Stimulated activated CD4-positive, alpha-beta T cell treated with anti-CD3 and anti-CD28 coated beads, TNF-alpha, amount 100 ng/mL, for 24 hours (primary cell): ENCODE data around the gene VAMP2.

Experiments
- DNase-seq, 3 experiments: peaks; one replicate each; pipeline ENCODE4 v3.0.0-alpha.2; 2020; ENCODE audit warnings: low read depth in 3 of 3

The VAMP2 gene

DNA sequence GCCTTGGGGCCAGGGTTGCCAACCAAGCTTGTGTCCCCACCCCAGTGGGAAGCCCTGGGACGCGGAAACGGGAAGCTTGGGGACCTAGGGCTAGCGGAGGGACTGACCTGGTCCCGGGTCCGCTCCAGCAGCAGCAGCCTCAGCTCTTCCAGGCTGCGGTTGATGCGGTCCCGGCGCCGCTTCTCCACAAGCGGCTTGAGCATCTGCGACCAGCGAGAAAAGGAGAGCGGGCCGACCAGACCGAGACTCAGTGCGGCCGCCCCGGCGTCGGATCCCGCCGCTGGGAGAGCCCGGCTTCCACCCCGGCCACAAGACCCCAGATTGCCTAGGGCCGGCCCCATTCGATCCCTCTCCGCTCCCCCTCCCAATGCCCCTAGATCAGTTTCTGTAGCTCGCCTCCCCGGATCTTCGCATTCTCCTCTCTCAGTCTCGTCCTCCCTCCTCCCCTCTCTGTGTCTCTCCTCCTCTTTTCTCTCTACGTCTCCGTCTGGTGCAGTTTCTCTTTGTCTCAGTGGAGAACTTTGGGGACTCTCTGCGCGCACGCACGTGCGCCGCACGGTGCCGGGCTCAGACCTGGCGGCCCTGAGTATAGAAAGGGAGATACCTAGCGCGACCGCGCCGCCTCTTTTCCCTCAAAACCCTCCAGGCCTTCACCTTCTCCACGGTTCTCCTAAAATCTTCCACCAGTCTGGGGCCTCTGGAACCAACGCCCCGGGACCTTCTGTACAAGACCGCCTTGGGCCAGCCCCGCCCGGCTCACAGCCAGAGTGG, 39.6 kb downstream of the VAMP2 start:
- peak in 1 of 3 experiments; percentile 51 for DNase-seq

GRCh38 chr17:8122422-8122923, 40.3 kb downstream of the VAMP2 start:
- peak in 1 of 3 experiments; percentile 25 for DNase-seq

DNA sequence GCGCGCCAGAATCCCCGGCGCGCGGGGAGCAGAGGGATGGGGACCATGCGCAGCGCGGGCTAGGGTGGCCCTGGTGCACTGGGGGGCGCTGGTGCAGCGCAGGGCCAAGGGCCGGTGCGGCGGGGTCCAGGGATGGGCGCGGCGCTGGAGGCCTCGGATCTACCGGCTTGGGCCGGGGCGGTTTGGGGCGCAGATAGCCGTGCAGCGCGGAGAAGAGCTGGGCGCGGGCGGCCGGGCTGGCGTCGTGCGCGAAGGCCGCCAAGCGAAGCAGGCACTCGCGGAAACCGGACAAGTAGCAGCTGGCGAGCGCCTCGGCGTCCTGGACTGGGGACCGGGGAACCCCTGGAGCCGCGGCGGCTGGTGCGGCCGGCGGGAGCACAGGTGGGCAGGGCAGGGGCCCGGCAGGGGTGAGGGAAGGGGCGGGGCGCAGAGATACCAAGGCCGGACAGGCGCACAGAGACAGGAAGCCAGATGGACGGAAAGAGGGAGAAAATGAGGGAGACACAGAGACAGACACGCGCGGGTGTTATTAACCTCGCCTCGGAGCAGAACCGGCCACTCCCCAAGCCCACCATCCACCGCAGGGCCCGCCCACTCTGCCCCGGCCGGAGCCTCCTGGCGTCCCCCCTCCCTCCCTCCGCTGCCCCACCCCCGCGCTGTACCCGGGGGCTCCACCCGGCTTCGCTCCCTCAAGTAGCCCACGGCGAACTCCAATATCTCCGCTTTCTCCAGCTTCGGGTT, 40.9 kb downstream of the VAMP2 start:
- peak in 1 of 3 experiments; percentile 66 for DNase-seq

- no peak for DNase-seq
Observed at GRCh38 chr17:8121407-8121680, 41.4 kb downstream of the VAMP2 start.

- DNase-seq, result peak in 2 of 3 experiments; percentile 71 to 83
Observed at GRCh38 chr17:8120520-8121406, 42.0 kb downstream of the VAMP2 start.

- DNase-seq, result peak; percentile 84 to 92 (median 85)
Observed at GRCh38 chr17:8119581-8120519, 42.9 kb downstream of the VAMP2 start.

DNA sequence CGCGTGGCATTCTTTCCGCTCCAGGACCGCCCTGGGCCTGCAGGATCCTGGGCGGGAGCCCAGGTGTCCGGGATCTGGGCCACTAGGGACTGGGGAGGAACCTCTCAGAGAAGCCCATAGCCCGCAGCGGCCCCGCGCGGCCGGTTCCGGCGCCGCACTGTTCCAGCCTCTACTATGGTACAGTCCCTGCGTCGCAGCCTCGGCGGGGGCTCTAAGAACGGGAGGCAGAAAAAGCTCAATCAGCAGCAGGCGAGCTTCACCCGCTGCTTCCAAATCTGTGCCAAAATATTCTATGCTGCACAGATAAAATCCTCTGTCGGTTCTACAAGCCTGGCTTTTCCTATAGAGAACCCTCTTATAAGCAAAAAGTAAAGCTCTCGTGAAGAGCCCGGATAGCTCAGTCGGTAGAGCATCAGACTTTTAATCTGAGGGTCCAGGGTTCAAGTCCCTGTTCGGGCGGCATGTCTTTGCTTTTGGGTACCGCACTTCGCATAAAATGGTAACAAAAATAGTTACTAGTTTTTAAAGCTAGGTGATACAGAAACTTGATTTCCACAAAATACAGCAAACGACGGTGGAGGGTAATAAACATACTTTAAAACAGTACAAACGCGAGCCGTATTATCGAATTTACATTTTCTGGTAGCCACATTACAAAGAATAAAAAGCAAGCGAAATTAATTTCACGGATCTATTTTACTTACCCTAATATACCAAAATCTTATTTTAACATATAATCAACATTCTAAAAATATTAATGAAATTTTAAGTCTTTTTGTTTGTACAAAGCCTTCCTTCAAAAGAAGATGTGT, 43.8 kb downstream of the VAMP2 start:
- peak in 2 of 3 experiments; percentile 71 to 87 for DNase-seq

DNA sequence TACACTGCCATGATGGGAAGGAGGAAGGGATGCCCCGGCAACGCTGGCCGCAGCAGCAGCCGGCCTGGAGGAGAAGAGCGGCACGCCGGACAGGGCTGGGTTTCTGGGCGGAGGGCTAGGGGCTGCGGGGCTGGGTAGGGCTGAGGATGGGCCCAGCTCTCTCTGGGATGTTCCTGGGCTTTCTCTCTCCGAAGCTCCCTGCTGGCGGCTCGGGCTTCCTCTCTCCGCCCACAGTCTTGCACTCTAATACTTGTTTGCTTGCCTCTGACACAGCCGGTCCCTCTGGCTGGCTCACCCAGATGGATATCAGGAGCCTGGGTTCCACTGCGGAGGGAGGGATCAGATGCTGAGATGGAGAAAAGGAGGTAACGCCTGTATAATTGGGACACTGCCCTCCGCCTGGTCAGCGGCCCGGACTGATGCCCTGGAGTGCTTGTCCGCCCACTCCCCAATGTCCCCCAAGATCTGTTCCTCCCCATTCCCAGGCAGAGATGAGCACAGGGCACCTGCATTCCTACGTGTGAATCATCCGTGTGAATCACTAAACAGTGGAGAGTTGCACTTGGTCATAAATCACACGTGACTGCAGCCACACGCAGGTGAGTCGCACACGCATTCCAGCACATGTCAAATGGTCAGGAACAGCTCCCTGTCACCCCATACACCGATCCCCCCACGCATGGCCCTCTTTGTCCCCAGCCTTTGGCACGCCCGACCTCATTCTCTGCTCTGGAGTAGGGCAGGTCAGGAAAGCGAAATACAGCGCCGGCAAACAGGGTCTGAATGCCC, 44.6 kb downstream of the VAMP2 start, which contains the start of gene ALOXE3:
Gene ALOXE3, minus strand, starts transcription at position 535 of the 789 bp plus-strand sequence. Its CDS starts 524 bp downstream, at position 11.
- peak in 1 of 3 experiments; percentile 23 for DNase-seq

GRCh38 chr17:8117367-8117979, 45.3 kb downstream of the VAMP2 start:
- DNase-seq, result no peak

GRCh38 chr17:8116776-8117175, 46.0 kb downstream of the VAMP2 start:
- DNase-seq, result no peak

DNA sequence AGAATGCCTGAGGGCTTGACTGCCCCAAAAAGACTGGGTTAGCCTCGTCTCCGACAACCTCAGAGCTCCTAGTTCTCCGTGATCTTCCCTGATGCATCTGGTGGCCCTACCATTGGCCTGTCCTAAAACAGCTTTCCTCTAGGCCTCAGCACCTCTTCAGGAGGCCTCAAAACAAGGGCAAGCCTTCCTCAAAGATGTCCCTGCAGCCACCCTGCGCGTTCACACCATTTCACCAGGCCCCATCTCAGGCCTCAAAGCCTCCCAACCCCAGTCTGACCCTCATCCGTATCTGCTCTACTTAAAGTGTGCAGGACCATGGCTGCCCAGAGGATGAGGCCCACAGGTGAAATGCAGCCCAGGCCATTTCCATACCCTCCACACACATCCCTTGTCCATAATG, 51.8 kb downstream of the VAMP2 start:
- no peak for DNase-seq

GRCh38 chr17:8110456-8110804, 52.3 kb downstream of the VAMP2 start:
- no peak for DNase-seq

GRCh38 chr17:8109661-8110455, 52.9 kb downstream of the VAMP2 start:
- peak in 2 of 3 experiments; percentile 63 to 76 for DNase-seq
